HFF-Myc (cell line): ENCODE data around the gene MFAP2.

ENCODE experiments used
- DNase-seq: peaks from one replicate; pipeline ENCODE4 v3.0.0-alpha.2; 2011; ENCODE audit warnings: low read depth; ENCODE audit errors: extremely low read depth
- H3K4me3 ChIP-seq: replicated peaks from 2 replicates; pipeline ENCODE4 v1.5.1; 2011; ENCODE audit warnings: low read depth, mild to moderate bottlenecking, control low read depth, low read length
- TF ChIP-seq, protein P1 (sequence below): IDR thresholded peaks from 2 replicates; pipeline ENCODE4 v1.5.1; 2012; ENCODE audit warnings: mild to moderate bottlenecking, low read depth, low read length, control low read depth; ENCODE audit errors: missing control alignments

MFAP2 gene

DNA sequence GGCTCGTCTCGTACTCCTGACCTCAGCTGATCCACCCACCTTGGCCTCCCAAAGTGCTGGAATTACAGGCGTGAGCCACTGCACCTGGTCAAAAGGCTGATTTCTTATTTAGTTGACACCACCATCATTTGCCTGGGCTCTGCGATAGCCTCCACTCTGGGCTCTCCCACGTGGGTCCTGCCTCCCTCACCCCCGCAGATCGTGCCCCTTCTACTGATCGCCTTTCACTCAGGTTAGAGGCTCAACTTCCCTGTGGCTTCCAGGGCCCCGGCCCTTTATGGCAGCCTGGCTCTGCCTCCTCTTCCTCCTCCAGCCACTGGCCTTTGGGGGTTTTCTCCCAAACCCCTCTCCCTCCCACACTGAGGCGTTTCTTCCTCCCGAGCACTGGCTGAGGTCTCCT lies 2.5 kb upstream of the MFAP2 start:
- no peak overlapping the region for H3K4me3 ChIP-seq
- no peak for DNase-seq
- TF ChIP-seq, protein P1, sequence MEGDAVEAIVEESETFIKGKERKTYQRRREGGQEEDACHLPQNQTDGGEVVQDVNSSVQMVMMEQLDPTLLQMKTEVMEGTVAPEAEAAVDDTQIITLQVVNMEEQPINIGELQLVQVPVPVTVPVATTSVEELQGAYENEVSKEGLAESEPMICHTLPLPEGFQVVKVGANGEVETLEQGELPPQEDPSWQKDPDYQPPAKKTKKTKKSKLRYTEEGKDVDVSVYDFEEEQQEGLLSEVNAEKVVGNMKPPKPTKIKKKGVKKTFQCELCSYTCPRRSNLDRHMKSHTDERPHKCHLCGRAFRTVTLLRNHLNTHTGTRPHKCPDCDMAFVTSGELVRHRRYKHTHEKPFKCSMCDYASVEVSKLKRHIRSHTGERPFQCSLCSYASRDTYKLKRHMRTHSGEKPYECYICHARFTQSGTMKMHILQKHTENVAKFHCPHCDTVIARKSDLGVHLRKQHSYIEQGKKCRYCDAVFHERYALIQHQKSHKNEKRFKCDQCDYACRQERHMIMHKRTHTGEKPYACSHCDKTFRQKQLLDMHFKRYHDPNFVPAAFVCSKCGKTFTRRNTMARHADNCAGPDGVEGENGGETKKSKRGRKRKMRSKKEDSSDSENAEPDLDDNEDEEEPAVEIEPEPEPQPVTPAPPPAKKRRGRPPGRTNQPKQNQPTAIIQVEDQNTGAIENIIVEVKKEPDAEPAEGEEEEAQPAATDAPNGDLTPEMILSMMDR: no peak

DNA sequence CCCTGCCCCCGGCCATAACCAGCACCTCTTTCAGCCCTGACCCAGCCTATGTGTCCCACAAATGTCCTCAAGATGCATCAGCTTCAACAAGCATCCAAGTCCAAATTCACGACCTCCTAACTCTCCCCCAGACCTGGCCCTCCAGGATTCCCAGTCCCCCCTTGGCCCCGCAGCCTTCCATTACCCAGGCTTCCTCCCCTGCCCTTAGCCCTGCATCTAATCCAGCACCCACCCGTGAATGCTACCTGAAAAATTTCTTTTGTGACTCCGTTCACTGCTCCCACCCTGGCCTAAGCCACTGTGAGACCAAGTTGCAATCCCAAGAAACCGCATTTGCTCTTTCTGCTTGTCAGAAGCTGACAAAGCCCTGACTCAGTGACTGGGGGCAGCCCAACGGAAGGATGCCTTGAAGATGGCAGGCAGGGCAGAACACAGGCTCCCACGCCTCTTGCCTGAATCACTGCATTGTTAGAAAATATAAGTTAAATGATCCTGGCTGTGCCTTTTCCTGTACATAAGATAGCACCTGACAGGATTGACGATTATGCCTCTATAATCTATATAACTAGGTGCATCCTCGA lies 939 bp upstream of the MFAP2 start:
- no peak for DNase-seq
- TF ChIP-seq, protein P1: no peak
- no peak overlapping the region for H3K4me3 ChIP-seq

DNA sequence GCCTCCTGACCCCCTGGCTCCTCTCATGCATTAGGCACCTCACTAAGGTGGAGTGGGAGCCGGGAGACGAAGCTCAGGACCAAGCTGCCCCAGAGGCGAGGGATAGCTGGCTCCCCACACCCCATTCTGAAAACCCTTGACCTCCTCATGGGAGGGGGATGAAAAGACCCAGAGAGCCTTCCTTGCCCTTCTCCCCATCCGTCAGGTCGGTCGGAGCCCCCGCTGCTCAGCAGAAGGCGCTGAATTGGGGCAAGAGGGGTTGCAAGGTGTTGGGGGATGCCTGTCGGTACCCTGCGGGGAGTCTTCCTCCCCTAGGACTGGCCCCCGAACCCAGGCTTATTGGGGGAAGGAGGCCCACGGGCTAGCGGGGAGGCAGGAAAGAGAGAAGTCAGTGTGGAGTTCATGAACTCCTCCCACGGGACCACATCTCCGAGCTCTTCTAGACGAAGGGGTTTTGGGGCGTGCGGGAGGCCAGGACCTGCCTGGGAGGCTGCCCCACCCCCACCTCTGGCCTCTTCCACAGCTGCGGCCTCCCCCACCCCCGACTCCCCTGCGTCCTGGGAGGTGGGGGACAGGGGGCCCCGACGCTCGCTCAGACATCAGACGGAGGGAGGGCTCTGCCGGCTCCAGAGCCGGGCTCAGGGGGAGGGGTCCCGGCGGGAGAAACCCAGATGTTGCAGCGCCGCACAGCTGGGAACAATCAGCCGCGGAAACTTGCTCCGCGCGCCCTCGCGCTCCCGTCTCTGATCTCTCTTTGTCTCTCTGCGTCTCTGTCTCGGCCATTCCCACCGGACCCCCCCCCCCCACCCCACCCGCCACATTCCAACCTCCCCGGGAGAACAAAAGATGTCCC lies 719 bp downstream of the MFAP2 start:
- TF ChIP-seq, protein P1: no peak
- peak overlapping the region; percentile 56 for H3K4me3 ChIP-seq
- no peak for DNase-seq

DNA sequence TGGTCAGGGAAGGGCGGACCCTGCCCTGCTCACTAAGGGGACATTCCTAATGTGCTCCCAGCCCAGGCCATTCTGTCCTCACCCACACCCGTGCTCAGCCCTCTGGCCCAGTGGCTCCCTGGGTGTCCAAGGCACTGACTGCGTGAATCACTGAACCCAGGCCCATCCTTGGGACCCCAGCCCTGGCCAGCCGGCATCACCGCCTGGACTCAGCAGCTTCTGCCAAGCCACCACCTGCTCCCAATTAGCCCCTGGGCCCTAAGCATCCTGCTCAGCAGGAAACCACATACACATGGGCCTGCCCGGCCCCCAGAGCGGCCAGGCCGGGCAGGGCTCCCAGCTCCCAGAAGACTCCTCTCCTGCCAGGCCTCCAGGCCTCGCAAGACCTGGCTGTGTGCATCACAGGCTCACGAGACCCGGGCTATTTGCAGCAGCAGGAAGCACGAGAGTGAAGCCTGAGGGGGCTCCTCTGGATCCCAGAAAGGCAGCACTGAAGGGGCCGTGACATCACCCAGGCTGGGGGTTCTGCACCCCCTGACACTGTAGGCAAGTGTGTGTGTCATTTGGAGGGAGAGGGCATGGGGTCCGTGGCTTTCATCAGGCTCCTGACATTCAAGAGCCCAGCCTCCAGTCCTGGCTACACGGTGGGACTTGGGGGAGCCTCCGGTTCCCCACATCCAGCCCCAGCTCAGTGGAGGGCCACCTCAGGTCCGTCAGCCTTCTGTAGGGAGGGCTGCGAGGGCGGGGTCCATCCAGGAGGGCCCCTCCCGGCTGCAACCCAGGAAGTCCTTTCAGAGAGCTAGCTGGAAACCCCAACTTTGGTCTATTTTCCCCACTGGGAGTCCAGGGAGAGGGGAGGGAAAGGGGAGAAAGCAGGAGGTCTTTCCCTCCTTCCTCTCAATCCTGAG lies 1.6 kb downstream of the MFAP2 start:
- peak overlapping the region; percentile 56 for H3K4me3 ChIP-seq
- DNase-seq: peak; percentile 86
- TF ChIP-seq, protein P1: no peak

DNA sequence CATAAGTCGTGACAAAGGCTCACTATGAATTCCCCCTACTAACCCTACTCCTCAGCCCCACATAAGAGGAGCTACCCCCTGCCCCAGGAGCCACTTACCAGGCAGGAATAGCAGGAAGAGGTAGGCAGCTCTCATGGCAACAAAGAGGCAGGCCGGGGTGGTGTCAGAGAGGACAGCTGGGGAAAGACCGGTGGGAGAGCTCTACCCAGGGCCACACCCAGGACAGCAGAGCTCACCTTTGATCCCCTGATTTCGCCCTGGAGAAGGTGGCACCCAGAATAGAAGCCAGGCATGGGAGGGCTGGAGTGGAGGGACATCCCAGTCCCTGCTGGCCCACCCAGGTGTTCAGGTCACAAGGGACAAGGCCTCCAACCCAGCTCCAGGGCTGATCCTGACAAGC lies 2.3 kb downstream of the MFAP2 start:
- peak overlapping the region; percentile 56 for H3K4me3 ChIP-seq
- DNase-seq: no peak
- TF ChIP-seq, protein P1: no peak

DNA sequence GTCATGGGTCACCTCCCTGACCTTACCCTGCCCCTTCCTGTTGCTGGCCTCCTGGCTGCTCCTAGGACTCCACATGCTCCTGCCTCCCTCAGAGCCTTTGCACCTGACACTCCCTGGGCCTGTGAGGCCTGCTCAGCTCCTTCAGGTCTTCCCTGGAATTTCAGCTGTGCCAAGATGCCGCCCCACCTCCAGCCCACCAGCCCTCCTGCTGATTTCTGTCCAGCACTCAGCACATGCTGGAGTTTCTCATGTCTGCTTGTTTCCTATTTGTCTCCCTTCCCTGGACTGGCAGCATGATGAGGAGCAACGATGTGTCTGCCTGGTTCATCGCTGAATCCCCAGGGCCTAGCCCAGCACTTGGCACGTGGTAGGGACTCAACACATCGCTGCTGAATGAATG lies 3.0 kb downstream of the MFAP2 start:
- H3K4me3 ChIP-seq: no peak overlapping the region
- DNase-seq: no peak
- TF ChIP-seq, protein P1: no peak
